Lower lobe of right lung (tissue), 2 donors: ENCODE measurements around the gene GDAP1L1. TPM values are rescaled to one million over a fixed set of nuclear protein-coding genes. Genes with fewer than 3 reads are reported as not detected.

Experiments
- ATAC-seq, 2 donors: fragments of 200-7000 bp; cut with Tn5 transposase; one replicate each; pipeline ENCODE4 v1.9.1; 2020 to 2022; ENCODE audit warnings: mild to moderate bottlenecking in 2 of 2, moderate library complexity in 2 of 2
- DNase-seq: peaks from one replicate; pipeline ENCODE4 v3.0.0-alpha.2; 2020
- H3K27ac ChIP-seq: fragments of 200-600 bp; one replicate; pipeline ENCODE4 v1.8.0; 2022
- H3K27me3 ChIP-seq: fragments of 200-600 bp; one replicate; pipeline ENCODE4 v1.8.0; 2022; ENCODE audit warnings: low read depth
- H3K36me3 ChIP-seq: fragments of 200-600 bp; one replicate; pipeline ENCODE4 v1.8.0; 2022; ENCODE audit warnings: mild to moderate bottlenecking
- H3K4me1 ChIP-seq: fragments of 200-600 bp; one replicate; pipeline ENCODE4 v1.8.0; 2022
- H3K4me3 ChIP-seq: fragments of 200-600 bp; one replicate; pipeline ENCODE4 v1.8.0; 2022; ENCODE audit warnings: mild to moderate bottlenecking
- H3K9me3 ChIP-seq: fragments of 200-600 bp; one replicate; pipeline ENCODE4 v1.8.0; 2022
- intact Hi-C: fragments of 100-400 bp; cut with DNase I; formaldehyde crosslinking; loops from one replicate; pipeline ENCODE4 v1.11.0; 2022
- long read RNA-seq: library from polyadenylated mRNA; unstranded; transcript quantifications from one replicate; pipeline ENCODE4 v2.0.0, GENCODE V29; 2021
- total RNA-seq: library from RNA; stranded (reverse); fragmentation: NEBNext Ultra II Directional; extraction: Animal tissue kit (Norgen Biotek cat#: 25700); gene quantifications from one replicate; pipeline ENCODE4 v1.2.1, GENCODE V29; 2021
- TF ChIP-seq, protein P1 (sequence below): fragments of 200-600 bp; IDR thresholded peaks from one replicate; pipeline ENCODE4 v1.8.0; 2022; ENCODE audit warnings: antibody characterized with exemption, mild to moderate bottlenecking
- donor health status: DM: no; HTN: yes; CAD: no; lungs with severe emphysema.

Gene GDAP1L1
- total RNA-seq, result not detected
- long read RNA-seq, partial matches to known transcripts, result 0 of 5 reads
- long read RNA-seq, other reads (novel, unspliced or antisense), result 5 of 5 reads

- Histone ChIP-seq H3K4me1 (no peaks in the 10 kb centered on the region), H3K36me3 (no peaks in the 10 kb centered on the region), H3K9me3 (no peaks in the 10 kb centered on the region), H3K27ac (no peak within 1 kb of the TSS), H3K4me3 (no peak within 1 kb of the TSS), H3K27me3 (peaks cover 19% of the 10 kb centered on the region)
- intact Hi-C loops, result no loop called here
- DNase-seq, result no peak
- TF ChIP-seq, protein P1, sequence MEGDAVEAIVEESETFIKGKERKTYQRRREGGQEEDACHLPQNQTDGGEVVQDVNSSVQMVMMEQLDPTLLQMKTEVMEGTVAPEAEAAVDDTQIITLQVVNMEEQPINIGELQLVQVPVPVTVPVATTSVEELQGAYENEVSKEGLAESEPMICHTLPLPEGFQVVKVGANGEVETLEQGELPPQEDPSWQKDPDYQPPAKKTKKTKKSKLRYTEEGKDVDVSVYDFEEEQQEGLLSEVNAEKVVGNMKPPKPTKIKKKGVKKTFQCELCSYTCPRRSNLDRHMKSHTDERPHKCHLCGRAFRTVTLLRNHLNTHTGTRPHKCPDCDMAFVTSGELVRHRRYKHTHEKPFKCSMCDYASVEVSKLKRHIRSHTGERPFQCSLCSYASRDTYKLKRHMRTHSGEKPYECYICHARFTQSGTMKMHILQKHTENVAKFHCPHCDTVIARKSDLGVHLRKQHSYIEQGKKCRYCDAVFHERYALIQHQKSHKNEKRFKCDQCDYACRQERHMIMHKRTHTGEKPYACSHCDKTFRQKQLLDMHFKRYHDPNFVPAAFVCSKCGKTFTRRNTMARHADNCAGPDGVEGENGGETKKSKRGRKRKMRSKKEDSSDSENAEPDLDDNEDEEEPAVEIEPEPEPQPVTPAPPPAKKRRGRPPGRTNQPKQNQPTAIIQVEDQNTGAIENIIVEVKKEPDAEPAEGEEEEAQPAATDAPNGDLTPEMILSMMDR, result no peak
- no peak for ATAC-seq
Measured at GRCh38 chr20:44247131-44247571, at the start of gene GDAP1L1. GDAP1L1 (plus strand) TSS chr20:44247308; CDS start chr20:44247335, 27 bp downstream.

DNA sequence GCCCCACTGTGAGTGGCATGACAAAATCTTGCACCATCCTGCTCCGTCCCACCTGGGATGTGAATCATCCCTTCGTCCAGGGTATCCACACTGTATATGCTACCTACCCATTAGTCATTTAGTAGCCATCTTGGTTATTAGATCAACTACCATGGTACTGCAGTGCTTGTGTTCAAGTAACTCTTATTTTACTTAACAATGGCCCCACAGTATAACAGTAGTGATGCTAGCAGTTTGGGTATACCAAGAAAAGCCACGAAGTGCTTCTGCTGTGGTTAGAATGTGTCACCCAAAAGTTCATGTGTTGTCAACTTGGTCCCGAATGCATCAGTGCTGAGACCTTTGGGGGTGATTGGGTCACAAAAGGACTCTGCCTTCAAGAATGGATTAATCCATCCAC is 48.2 kb upstream of the GDAP1L1 start:
- H3K4me1 ChIP-seq, result peaks cover 8% of the 10 kb centered on the region
- ATAC-seq, result no peak
- TF ChIP-seq, protein P1, result no peak
- H3K4me3 ChIP-seq, result no peak overlapping the region
- H3K27ac ChIP-seq, result no peak overlapping the region
- intact Hi-C loops, result no loop called here
- no peaks in the 10 kb centered on the region for H3K27me3 ChIP-seq
- H3K9me3 ChIP-seq, result no peaks in the 10 kb centered on the region
- no peak for DNase-seq
- H3K36me3 ChIP-seq, result peaks cover 78% of the 10 kb centered on the region

DNA sequence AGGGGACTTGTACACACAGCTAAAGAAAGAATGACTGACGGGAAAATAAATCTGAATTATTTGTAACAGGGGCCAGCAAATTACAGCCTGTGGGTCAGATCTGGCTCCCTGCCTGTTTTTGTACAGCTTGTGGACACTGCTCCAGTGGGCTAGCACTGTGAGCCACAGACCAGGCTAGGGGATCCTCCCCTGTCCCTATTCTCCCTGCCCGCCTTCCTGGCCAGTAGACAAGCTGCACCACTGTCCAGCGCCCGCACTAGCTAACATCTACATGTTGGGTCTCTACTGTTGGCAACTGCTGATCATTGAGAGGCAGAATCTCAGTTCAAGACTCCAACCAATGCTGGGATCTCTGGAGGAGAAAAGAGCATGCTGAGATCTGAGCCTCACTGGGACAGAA is 47.2 kb upstream of the GDAP1L1 start:
- peaks cover 16% of the 10 kb centered on the region for H3K4me1 ChIP-seq
- DNase-seq, result no peak
- no peak for ATAC-seq
- TF ChIP-seq, protein P1, result no peak
- no peak overlapping the region for H3K4me3 ChIP-seq
- H3K9me3 ChIP-seq, result no peaks in the 10 kb centered on the region
- intact Hi-C loops, result no loop called here
- H3K27me3 ChIP-seq, result no peaks in the 10 kb centered on the region
- peaks cover 83% of the 10 kb centered on the region for H3K36me3 ChIP-seq
- no peak overlapping the region for H3K27ac ChIP-seq

GRCh38 chr20:44200371-44200770 is 46.7 kb upstream of the GDAP1L1 start:
- Histone ChIP-seq H3K4me3 (no peak overlapping the region), H3K36me3 (peaks cover 88% of the 10 kb centered on the region), H3K9me3 (no peaks in the 10 kb centered on the region), H3K4me1 (peaks cover 16% of the 10 kb centered on the region), H3K27ac (no peak overlapping the region), H3K27me3 (no peaks in the 10 kb centered on the region)
- intact Hi-C loops, result no loop called here
- ATAC-seq, result no peak
- no peak for DNase-seq
- TF ChIP-seq, protein P1, result no peak

DNA sequence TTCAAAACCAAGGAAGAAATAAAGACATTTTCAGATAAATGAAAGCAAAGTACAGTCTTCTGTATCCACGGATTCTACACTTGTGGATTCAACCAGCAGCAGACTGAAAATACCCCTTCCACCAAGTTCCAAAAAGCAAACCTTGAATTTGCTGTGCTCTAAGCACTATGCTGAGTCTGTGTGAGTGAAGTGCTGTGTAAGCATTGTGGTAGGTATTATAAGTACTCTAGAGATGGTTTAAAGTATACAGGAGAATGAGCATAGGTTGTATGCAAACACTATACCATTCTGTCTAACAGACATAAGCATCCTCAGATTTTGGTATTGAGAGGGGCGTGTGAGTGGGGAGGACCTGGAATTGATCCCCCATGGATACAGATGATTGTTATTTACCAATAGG is 46.1 kb upstream of the GDAP1L1 start:
- Histone ChIP-seq H3K27me3 (no peaks in the 10 kb centered on the region), H3K4me1 (peaks cover 16% of the 10 kb centered on the region), H3K27ac (no peak overlapping the region), H3K4me3 (no peak overlapping the region), H3K9me3 (no peaks in the 10 kb centered on the region), H3K36me3 (peaks cover 90% of the 10 kb centered on the region)
- ATAC-seq, result peak in 1 of 2 donors; percentile 54
- no peak for DNase-seq
- intact Hi-C loops, result no loop called here
- TF ChIP-seq, protein P1, result no peak
